Neural progenitor cell (in vitro differentiated cells): Measurements from ENCODE around the gene SAMD1. TPM values are rescaled to one million over a fixed set of nuclear protein-coding genes. Genes with fewer than 3 reads are reported as not detected.

Source experiments
- DNase-seq: peaks from one replicate; pipeline ENCODE4 v3.0.0-alpha.2; 2016; ENCODE audit warnings: low spot score
- H2AFZ ChIP-seq: fragments of 200-600 bp; sonication (generic); replicated peaks from 2 replicates; pipeline ENCODE4 v1.6.1; 2016; ENCODE audit warnings: antibody characterized with exemption
- H3F3A ChIP-seq: fragments of 200-600 bp; sonication (generic); 2 replicates; pipeline ENCODE4 v1.6.1; 2016; ENCODE audit warnings: antibody characterized with exemption, low read depth
- H3K27ac ChIP-seq: fragments of 200-600 bp; sonication (generic); 2 replicates; pipeline ENCODE4 v1.5.1; 2016; ENCODE audit warnings: mild to moderate bottlenecking
- H3K27me3 ChIP-seq: fragments of 200-600 bp; sonication (generic); 2 replicates; pipeline ENCODE4 v1.6.1; 2016; ENCODE audit warnings: mild to moderate bottlenecking, moderate library complexity
- H3K36me3 ChIP-seq: fragments of 200-600 bp; sonication (generic); 2 replicates; pipeline ENCODE4 v1.5.1; 2016
- H3K4me1 ChIP-seq: fragments of 200-600 bp; sonication (generic); 2 replicates; pipeline ENCODE4 v1.6.1; 2016; ENCODE audit warnings: mixed run types
- H3K4me2 ChIP-seq: fragments of 200-600 bp; sonication (generic); 2 replicates; pipeline ENCODE4 v1.6.1; 2016
- H3K4me3 ChIP-seq: fragments of 200-600 bp; sonication (generic); 2 replicates; pipeline ENCODE4 v1.5.1; 2016
- H3K79me2 ChIP-seq: fragments of 200-600 bp; sonication (generic); 2 replicates; pipeline ENCODE4 v1.6.1; 2016; ENCODE audit warnings: low read depth
- H3K9ac ChIP-seq: fragments of 200-600 bp; sonication (generic); 2 replicates; pipeline ENCODE4 v1.6.1; 2016
- H3K9me3 ChIP-seq: fragments of 200-600 bp; sonication (generic); 2 replicates; pipeline ENCODE4 v1.5.1; 2016; ENCODE audit warnings: low read depth
- H4K20me1 ChIP-seq: fragments of 200-600 bp; sonication (generic); 2 replicates; pipeline ENCODE4 v1.6.1; 2016; ENCODE audit warnings: low read depth
- H3K27ac Mint-ChIP-seq: 3 replicates; pipeline ENCODE4 v1.8.0; 2021; ENCODE audit warnings: mixed read lengths
- H3K27me3 Mint-ChIP-seq: 2 replicates; pipeline ENCODE4 v1.8.0; 2022; ENCODE audit warnings: low read depth, mild to moderate bottlenecking, inconsistent platforms, moderate library complexity, mixed read lengths; ENCODE audit not compliant: insufficient read depth
- H3K36me3 Mint-ChIP-seq: 3 replicates; pipeline ENCODE4 v1.8.0; 2021; ENCODE audit warnings: mixed read lengths
- H3K4me1 Mint-ChIP-seq: 3 replicates; pipeline ENCODE4 v1.8.0; 2021; ENCODE audit warnings: mixed read lengths
- H3K4me3 Mint-ChIP-seq: 3 replicates; pipeline ENCODE4 v1.8.0; 2021; ENCODE audit warnings: mild to moderate bottlenecking, moderate library complexity, mixed read lengths
- H3K9me3 Mint-ChIP-seq: 3 replicates; pipeline ENCODE4 v1.8.0; 2020; ENCODE audit warnings: mixed read lengths
- EZH2 ChIP-seq: fragments of 200-600 bp; sonication (generic); IDR thresholded peaks from 2 replicates; pipeline ENCODE4 v1.6.1; 2017; ENCODE audit warnings: antibody characterized with exemption, mild to moderate bottlenecking, moderate library complexity
- EZH2phosphoT487 ChIP-seq: fragments of 200-600 bp; sonication (generic); IDR thresholded peaks from 2 replicates; pipeline ENCODE4 v1.6.1; 2017; ENCODE audit warnings: antibody characterized with exemption
- total RNA-seq: library from RNA; depleted of rRNA; stranded (reverse); fragments of >200 nt; gene quantifications from 2 replicates; pipeline ENCODE4 v1.2.3, GENCODE V29; 2015; ENCODE audit warnings: low replicate concordance
- TF ChIP-seq, protein P1 (sequence below): fragments of 200-600 bp; sonication (generic); IDR thresholded peaks from 2 replicates; pipeline ENCODE4 v1.5.1; 2017; ENCODE audit warnings: antibody characterized with exemption, mild to moderate bottlenecking

The SAMD1 gene
- total RNA-seq, 1 donor from 2014 or later: 22.1 TPM

DNA sequence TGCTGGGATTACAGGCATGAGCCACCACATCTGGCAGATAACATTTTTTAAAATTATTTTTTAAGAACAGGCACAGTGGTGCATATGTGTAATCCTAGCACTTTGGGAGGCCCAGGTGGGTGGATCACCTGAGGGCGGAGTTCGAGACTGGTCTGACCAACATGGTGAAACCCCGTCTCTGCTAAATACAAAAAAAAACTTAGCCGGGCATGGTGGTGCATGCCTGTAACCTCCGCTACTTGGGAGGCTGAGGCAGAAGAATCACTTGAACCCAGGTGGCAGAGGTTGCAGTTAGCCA, 28.0 kb downstream of the SAMD1 start:
- H3K4me1 Mint-ChIP-seq: peaks cover 24% of the 10 kb centered on the region
- no peaks in the 10 kb centered on the region for H3K4me1 ChIP-seq
- H3K36me3 ChIP-seq: no peaks in the 10 kb centered on the region
- H3K79me2 ChIP-seq: no peaks in the 10 kb centered on the region
- no peak overlapping the region for H3K27ac Mint-ChIP-seq
- no peak overlapping the region for H3K4me3 ChIP-seq
- TF ChIP-seq EZH2phosphoT487: no peak
- TF ChIP-seq, protein P1, sequence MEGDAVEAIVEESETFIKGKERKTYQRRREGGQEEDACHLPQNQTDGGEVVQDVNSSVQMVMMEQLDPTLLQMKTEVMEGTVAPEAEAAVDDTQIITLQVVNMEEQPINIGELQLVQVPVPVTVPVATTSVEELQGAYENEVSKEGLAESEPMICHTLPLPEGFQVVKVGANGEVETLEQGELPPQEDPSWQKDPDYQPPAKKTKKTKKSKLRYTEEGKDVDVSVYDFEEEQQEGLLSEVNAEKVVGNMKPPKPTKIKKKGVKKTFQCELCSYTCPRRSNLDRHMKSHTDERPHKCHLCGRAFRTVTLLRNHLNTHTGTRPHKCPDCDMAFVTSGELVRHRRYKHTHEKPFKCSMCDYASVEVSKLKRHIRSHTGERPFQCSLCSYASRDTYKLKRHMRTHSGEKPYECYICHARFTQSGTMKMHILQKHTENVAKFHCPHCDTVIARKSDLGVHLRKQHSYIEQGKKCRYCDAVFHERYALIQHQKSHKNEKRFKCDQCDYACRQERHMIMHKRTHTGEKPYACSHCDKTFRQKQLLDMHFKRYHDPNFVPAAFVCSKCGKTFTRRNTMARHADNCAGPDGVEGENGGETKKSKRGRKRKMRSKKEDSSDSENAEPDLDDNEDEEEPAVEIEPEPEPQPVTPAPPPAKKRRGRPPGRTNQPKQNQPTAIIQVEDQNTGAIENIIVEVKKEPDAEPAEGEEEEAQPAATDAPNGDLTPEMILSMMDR: no peak
- no peak for TF ChIP-seq EZH2
- no peaks in the 10 kb centered on the region for H3K9me3 ChIP-seq
- no peak overlapping the region for H3K9ac ChIP-seq
- no peak overlapping the region for H3K4me3 Mint-ChIP-seq
- H3K36me3 Mint-ChIP-seq: no peaks in the 10 kb centered on the region
- H3K27ac ChIP-seq: no peak overlapping the region
- H3F3A ChIP-seq: peaks cover 17% of the 10 kb centered on the region
- H3K27me3 ChIP-seq: peaks cover 26% of the 10 kb centered on the region
- no peak for DNase-seq
- H3K4me2 ChIP-seq: no peak overlapping the region
- no peak overlapping the region for H2AFZ ChIP-seq
- H3K27me3 Mint-ChIP-seq: peaks cover 24% of the 10 kb centered on the region
- H4K20me1 ChIP-seq: no peaks in the 10 kb centered on the region
- no peaks in the 10 kb centered on the region for H3K9me3 Mint-ChIP-seq

DNA sequence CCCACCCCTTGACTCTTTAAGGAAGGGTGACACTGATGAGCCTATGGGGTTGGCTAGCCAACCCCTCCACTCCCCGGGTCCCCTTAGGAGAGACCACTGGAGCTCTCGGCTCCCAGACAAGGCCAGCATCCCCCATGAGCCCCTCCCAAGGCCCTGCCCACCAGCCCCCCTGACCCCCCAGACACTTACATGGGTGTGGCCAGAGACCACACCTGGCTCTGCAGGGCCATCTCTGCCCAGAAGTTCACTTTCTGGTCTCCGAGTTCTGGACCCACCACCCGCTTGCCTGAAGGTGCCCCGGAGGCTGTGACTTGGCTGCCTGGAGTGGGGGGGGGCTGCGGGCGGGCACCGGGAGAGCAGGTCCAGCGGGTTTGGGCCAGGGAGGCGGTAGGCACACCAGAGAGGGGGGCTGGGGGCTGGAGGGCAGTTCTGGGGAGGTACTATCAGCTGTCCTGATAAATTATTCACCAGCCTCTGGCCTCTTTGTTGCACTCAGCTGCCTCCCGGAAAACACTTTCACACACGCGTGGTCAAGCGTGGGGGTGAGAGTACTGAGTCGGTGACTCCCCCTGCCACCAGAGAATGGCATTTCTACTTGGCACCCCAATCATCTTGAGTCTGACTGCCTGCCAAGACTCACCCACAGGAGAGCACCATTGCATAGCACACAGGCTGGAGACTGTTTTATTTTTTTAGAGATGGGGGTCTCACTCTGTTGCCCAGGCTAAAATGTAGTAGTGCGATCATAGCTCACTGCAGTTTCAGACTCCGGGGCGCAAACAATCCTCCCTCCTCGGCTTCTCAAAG, 28.6 kb downstream of the SAMD1 start, which contains the start of gene PALM3:
PALM3 (minus strand) TSS at position 326 of the 807 bp plus-strand sequence; CDS start at position 230, 96 bp downstream.
- H3K4me3 ChIP-seq: no peak within 1 kb of the TSS
- H3K36me3 Mint-ChIP-seq: no peaks in the 10 kb centered on the region
- peaks cover 25% of the 10 kb centered on the region for H3K4me1 Mint-ChIP-seq
- H3K4me3 Mint-ChIP-seq: no peak within 1 kb of the TSS
- no peaks in the 10 kb centered on the region for H3K36me3 ChIP-seq
- no peaks in the 10 kb centered on the region for H3K79me2 ChIP-seq
- H3K4me1 ChIP-seq: no peaks in the 10 kb centered on the region
- H3K4me2 ChIP-seq: no peak within 1 kb of the TSS
- H3K27ac ChIP-seq: no peak within 1 kb of the TSS
- no peak within 1 kb of the TSS for H3K9ac ChIP-seq
- no peaks in the 10 kb centered on the region for H3K9me3 ChIP-seq
- H3K27me3 Mint-ChIP-seq: peaks cover 27% of the 10 kb centered on the region
- no peaks in the 10 kb centered on the region for H4K20me1 ChIP-seq
- peaks cover 30% of the 10 kb centered on the region for H3K27me3 ChIP-seq
- no peak for DNase-seq
- no peak for TF ChIP-seq EZH2
- TF ChIP-seq, protein P1: no peak
- no peak for TF ChIP-seq EZH2phosphoT487
- no peak within 1 kb of the TSS for H2AFZ ChIP-seq
- H3K9me3 Mint-ChIP-seq: no peaks in the 10 kb centered on the region
- peak within 1 kb of the TSS; percentile 9 for H3K27ac Mint-ChIP-seq
- peaks cover 21% of the 10 kb centered on the region for H3F3A ChIP-seq

DNA sequence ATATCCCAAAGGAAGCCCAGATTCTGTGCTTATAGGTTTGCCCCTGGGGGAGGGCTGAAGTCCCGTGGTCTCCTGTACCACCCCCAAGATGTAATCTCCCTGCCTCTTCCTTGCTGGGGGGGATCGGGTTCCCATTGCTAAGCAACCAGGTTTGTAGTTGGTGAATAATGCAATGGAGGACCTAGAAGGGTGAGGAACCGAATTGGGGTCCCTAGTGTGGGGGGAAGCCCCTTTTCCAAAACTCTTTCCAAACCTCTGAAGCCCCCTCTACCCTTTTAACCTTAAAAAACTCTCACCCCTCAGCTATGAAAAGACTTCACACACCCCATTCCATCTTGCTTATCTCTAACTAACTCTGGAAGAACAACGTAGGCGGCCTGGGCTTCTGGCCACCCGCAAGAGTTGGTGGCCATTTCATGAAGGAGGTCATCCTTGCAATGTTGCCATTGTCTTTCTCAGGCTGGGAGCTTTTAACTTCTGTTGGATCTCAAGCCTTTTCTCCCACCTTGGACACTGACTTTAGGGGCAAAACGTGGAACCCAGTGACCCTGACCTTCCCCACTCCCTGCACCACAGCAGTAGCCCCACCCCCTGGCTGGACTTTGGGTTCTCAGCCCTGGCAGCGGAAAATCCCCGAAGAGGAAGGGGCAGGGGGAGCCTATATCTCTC, 29.3 kb downstream of the SAMD1 start:
- no peak overlapping the region for H3K4me2 ChIP-seq
- H3K27me3 ChIP-seq: peaks cover 35% of the 10 kb centered on the region
- no peaks in the 10 kb centered on the region for H3K36me3 ChIP-seq
- Mint-ChIP-seq H3K27ac (peak overlapping the region; percentile 9), H3K36me3 (no peaks in the 10 kb centered on the region), H3K27me3 (peaks cover 27% of the 10 kb centered on the region), H3K4me3 (no peak overlapping the region), H3K4me1 (peaks cover 28% of the 10 kb centered on the region), H3K9me3 (no peaks in the 10 kb centered on the region)
- H3K27ac ChIP-seq: no peak overlapping the region
- no peaks in the 10 kb centered on the region for H3K4me1 ChIP-seq
- no peak overlapping the region for H3K9ac ChIP-seq
- no peak overlapping the region for H2AFZ ChIP-seq
- H4K20me1 ChIP-seq: no peaks in the 10 kb centered on the region
- H3F3A ChIP-seq: peaks cover 24% of the 10 kb centered on the region
- no peak overlapping the region for H3K4me3 ChIP-seq
- DNase-seq: no peak
- no peaks in the 10 kb centered on the region for H3K79me2 ChIP-seq
- TF ChIP-seq, protein P1: no peak
- TF ChIP-seq EZH2phosphoT487 (no peak), EZH2 (no peak)
- no peaks in the 10 kb centered on the region for H3K9me3 ChIP-seq
